NT2/D1 (cell line): ENCODE data around the gene NYAP1.

Experiments used
- DNase-seq: peaks from one replicate; pipeline ENCODE4 v3.0.0-alpha.2; 2011; ENCODE audit warnings: low read depth, low spot score
- H3K27me3 ChIP-seq: 2 replicates; pipeline ENCODE4 v1.6.0; 2011; ENCODE audit warnings: mild to moderate bottlenecking; ENCODE audit not compliant: insufficient read length, insufficient read depth
- H3K36me3 ChIP-seq: 2 replicates; pipeline ENCODE4 v1.6.1; 2011; ENCODE audit warnings: mild to moderate bottlenecking, low read length, mixed read lengths; ENCODE audit not compliant: insufficient read depth, insufficient read length
- H3K4me1 ChIP-seq: 2 replicates; pipeline ENCODE4 v1.5.1; 2011; ENCODE audit not compliant: insufficient read depth, insufficient read length
- H3K4me3 ChIP-seq: 2 replicates; pipeline ENCODE4 v1.5.1; 2011; ENCODE audit warnings: low read depth; ENCODE audit not compliant: insufficient read length
- H3K9ac ChIP-seq: 2 replicates; pipeline ENCODE4 v1.6.0; 2011; ENCODE audit warnings: low read depth; ENCODE audit not compliant: insufficient read length
- H3K9me3 ChIP-seq: 2 replicates; pipeline ENCODE4 v1.5.1; 2011; ENCODE audit warnings: mild to moderate bottlenecking, low read length; ENCODE audit not compliant: insufficient read depth
- SUZ12 ChIP-seq: IDR thresholded peaks from 2 replicates; pipeline ENCODE4 v1.6.1; 2011; ENCODE audit not compliant: insufficient read length, insufficient read depth; ENCODE audit errors: extremely low read depth
- YY1 ChIP-seq: IDR thresholded peaks from 2 replicates; pipeline ENCODE4 v1.6.1; 2011; ENCODE audit not compliant: insufficient read length, insufficient read depth
- ZNF274 ChIP-seq: IDR thresholded peaks from 2 replicates; pipeline ENCODE4 v1.6.1; 2011; ENCODE audit warnings: mild to moderate bottlenecking, low read depth, low read length

The NYAP1 gene

DNA sequence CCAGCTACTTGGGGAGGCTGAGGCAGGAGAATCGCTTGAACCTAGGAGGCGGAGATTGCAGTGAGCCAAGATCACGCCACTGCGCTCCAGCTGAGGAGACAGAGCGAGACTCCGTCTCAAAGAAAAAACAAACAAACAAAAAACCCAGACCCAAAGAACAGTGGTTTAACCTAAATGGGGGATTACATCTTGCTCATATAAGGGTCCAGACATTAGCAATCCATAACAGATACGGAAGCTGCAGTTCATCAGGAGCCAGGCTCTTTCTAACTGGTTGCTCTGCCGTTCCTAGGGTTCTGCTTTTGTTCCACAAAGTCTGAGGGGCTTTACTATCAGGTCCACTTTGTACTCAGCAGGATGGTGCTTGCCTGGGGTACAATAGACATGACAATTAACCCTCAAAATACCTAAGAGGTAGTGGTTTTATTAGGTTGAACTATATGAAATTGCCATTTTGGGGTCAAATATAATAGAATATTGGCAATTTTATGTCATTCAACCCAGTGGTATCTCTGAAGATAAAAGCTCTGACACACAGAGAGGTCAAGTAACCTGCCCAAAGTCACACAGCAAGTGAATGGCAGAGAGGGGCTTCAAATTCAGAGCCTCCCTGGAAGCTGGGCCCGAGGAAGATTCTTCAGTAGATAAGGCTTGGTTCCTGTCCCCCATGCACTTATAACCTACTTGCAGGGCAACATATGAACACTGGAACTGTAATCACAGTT is 21.3 kb downstream of the NYAP1 start:
- Histone ChIP-seq H3K36me3 (no peaks in the 10 kb centered on the region), H3K4me3 (no peak overlapping the region)

DNA sequence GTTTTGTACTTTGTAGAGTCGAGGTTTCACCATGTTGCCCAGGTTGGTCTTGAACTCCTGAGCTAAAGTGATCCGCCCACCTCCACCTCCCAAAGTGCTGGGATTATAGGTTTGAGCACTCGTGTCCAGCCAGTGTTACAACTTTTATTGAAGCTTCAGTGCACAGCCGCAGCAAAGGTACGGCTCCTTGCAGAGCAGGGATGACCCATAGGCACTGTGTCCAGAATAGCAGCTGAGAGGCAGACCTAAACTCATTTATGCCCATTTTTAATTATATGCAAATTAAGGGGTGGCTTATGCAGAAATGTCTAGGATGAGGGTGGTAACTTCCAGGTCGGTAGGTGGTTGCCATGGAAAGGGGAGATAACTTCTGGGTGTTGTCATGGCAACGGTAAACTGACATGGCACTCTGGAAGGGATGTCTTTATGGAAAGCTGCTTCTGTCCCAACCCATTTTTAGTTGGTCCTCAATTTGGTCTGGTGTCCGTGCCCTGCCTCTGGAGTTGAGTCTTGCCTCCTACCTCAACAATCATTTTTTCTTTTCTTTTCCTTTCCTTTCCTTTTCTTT is 22.7 kb downstream of the NYAP1 start:
- DNase-seq = no peak
- TF ChIP-seq YY1 (no peak), SUZ12 (no peak), ZNF274 (no peak)
- no peak overlapping the region for H3K9ac ChIP-seq
- H3K4me1 ChIP-seq = no peaks in the 10 kb centered on the region
- H3K4me3 ChIP-seq = no peak overlapping the region
- H3K9me3 ChIP-seq = no peaks in the 10 kb centered on the region
- H3K36me3 ChIP-seq = no peaks in the 10 kb centered on the region
- no peaks in the 10 kb centered on the region for H3K27me3 ChIP-seq

More for the DNA sequence above, 21.3 kb downstream of the NYAP1 start:
- no peaks in the 10 kb centered on the region for H3K9me3 ChIP-seq
- DNase-seq = no peak
- H3K4me1 ChIP-seq = no peaks in the 10 kb centered on the region
- no peak overlapping the region for H3K9ac ChIP-seq
- H3K27me3 ChIP-seq = no peaks in the 10 kb centered on the region
- no peak for TF ChIP-seq ZNF274
- no peak for TF ChIP-seq SUZ12
- TF ChIP-seq YY1 = no peak

DNA sequence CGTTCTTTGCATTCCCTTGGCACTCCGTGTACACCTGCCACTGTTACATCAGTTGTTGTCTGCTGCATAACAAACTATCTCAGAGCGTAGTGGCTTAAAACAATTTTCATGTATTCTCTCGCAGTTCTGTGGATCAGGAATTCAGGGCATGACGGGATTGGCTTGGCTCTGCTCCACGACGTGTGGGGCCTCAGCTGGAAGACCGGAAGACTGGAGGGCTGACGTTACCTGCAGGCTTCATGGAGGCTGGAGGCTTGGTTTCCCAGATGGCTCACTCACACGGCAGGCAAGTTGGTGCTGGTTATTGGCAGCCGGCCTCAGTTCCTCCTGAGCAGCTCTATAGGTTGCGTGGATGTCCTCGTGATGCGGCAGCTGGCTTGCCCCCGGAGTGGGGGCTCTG is 25.5 kb downstream of the NYAP1 start:
- Histone ChIP-seq H3K36me3 (no peaks in the 10 kb centered on the region), H3K9ac (no peak overlapping the region), H3K27me3 (no peaks in the 10 kb centered on the region), H3K9me3 (no peaks in the 10 kb centered on the region), H3K4me1 (no peaks in the 10 kb centered on the region), H3K4me3 (no peak overlapping the region)
- TF ChIP-seq ZNF274 = no peak
- no peak for TF ChIP-seq YY1
- no peak for TF ChIP-seq SUZ12
- no peak for DNase-seq

DNA sequence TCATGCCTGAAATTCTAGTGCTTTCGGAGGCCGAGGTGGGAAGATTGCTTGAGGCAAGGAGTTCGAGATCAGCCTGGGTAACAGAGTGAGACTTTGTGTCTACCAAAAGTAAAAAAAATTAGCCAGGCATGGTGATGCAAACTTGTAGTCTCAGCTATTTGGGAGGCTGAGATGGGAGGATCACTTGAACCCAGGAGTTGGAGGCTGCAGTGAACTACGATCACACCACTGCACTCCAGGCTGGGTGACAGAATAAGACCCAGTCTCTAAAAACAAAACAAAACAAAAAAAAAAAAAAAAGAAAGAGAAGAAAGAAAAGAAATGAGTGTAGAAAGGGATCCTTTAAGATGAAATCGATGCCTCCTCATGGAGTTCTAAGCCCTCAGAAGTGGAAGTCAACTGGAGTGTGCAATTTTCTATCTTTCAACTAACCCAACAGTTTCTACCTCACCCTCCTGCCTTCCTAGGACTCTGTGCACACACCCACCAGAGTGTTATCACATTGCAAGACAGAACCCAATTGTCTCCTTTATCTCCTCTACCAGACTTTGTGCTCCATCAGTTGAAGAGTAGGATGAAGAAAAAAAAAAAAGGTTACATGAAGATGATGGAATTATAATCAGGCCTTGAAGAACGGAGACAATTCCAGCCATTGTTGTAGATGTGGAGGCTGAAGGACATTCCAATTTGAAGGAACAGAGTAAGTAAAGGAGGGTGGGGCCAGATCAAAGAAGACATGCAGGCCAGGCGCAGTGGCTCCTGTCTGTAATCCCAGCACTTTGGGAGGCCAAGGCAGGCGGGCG is 26.9 kb downstream of the NYAP1 start:
- no peak for DNase-seq
- Histone ChIP-seq H3K36me3 (no peaks in the 10 kb centered on the region), H3K9me3 (no peaks in the 10 kb centered on the region), H3K27me3 (no peaks in the 10 kb centered on the region), H3K4me1 (no peaks in the 10 kb centered on the region), H3K4me3 (no peak overlapping the region), H3K9ac (no peak overlapping the region)
- TF ChIP-seq ZNF274 (no peak), YY1 (no peak)

DNA sequence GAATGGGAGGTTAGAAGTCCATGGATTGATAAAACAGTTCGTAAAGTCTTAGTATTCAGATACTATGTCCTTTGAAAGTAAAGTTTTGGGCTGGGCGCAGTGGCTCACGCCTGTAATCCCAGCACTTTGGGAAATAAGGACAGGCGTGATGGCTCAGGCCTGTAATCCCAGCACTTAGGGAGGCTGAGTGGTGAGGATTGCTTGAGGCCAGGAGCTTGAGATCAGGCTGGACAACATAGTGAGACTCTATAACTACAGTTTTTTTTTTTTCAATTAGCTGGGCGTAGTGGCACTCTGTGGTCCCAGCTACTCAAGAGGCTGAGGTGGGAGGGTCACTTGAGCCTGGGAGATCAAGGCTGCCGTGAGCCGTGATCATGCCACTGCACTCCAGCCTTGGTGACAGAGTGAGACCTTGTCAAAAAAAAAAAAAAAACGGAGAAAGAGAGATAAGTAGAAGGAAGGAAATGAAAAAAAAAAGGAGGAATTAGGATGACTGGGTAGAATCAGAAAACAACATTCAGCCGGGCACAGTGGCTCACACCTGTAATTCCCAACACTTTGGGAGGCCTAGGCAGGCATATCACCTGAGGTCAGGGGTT is 29.6 kb downstream of the NYAP1 start:
- Histone ChIP-seq H3K9me3 (no peaks in the 10 kb centered on the region), H3K4me3 (no peak overlapping the region), H3K9ac (no peak overlapping the region), H3K4me1 (no peaks in the 10 kb centered on the region), H3K27me3 (no peaks in the 10 kb centered on the region), H3K36me3 (no peaks in the 10 kb centered on the region)
- no peak for TF ChIP-seq SUZ12
- TF ChIP-seq ZNF274 = no peak
- no peak for TF ChIP-seq YY1
- no peak for DNase-seq

DNA sequence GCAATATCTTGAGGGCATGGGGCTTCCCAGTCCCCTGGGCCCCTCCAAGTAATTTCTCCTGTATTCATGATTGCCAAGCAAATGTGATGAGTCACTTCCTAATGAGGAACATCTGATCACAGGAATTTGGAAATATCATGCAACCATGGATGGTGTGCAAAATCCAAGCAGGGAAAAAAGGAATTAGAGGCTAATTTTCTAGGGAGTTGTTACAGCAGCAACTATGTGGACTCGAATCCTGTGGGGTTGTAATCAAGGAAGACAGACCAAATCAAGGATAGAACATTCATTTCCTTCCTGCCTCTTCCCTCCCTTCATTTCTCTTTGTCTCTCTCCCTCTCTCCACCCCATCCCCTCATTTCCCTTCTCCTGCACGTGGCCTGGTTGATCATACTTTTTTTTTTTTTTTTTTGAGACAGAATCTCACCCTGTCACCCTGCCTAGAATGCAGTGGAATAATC is 31.4 kb downstream of the NYAP1 start:
- Histone ChIP-seq H3K4me3 (no peak overlapping the region), H3K36me3 (no peaks in the 10 kb centered on the region), H3K9ac (no peak overlapping the region), H3K4me1 (no peaks in the 10 kb centered on the region), H3K9me3 (no peaks in the 10 kb centered on the region), H3K27me3 (no peaks in the 10 kb centered on the region)
- TF ChIP-seq YY1 (no peak), SUZ12 (no peak), ZNF274 (no peak)
- DNase-seq = no peak
